GM12878 (cell line): ENCODE measurements around the gene BRINP3. TPM values are rescaled to one million over a fixed set of nuclear protein-coding genes. Genes with fewer than 3 reads are reported as not detected.

Experiments
- ATAC-seq: fragments of 200-7000 bp; cut with Tn5 transposase; 3 replicates; pipeline ENCODE4 v1.9.1; 2020; ENCODE audit warnings: mild to moderate bottlenecking, moderate library complexity
- BruUV-seq: library from RNA; stranded (reverse); fragments of 400-500 nt; replicated peaks from 2 replicates; lab custom pipeline; 2021; lab: Mats Ljungman, UMichigan
- CTCF ChIA-PET: fragments of 300-600 bp; sonication (Branson Sonifier 250); formaldehyde crosslinking; extraction: SDS; loops from one replicate; lab custom pipeline; 2021; ENCODE audit warnings: inconsistent platforms; lab: Yijun Ruan, JAX
- POLR2A ChIA-PET: fragments of 350-600 bp; formaldehyde crosslinking; extraction: SDS; loops from one replicate; lab custom pipeline; 2021; ENCODE audit warnings: inconsistent platforms; lab: Charles Lee
- RAD21 ChIA-PET: fragments of 300-600 bp; sonication (Branson Sonifier 250); formaldehyde crosslinking; loops from one replicate; lab custom pipeline; 2023; ENCODE audit warnings: antibody characterized with exemption; ENCODE audit not compliant: unreplicated experiment; lab: Charles Lee
- SMC1A ChIA-PET: fragments of 300-600 bp; sonication (Branson Sonifier 250); formaldehyde crosslinking; loops from one replicate; lab custom pipeline; 2023; ENCODE audit not compliant: unreplicated experiment, uncharacterized antibody; lab: Charles Lee
- DNase-seq: peaks from one replicate; pipeline ENCODE4 v3.0.0-alpha.2; 2011; ENCODE audit warnings: low read depth, low spot score
- FAIRE-seq: peaks from 3 replicates; lab custom pipeline; 2011; peaks lifted over from hg19 to GRCh38; lab: Jason Lieb, UNC
- H2AFZ ChIP-seq: 2 replicates; pipeline ENCODE4 v1.6.0; 2011; ENCODE audit warnings: low read depth, low read length, control low read depth; ENCODE audit not compliant: control insufficient read depth
- H3K27ac ChIP-seq: 2 replicates; pipeline ENCODE4 v1.5.1; 2011; ENCODE audit warnings: control low read depth; ENCODE audit not compliant: control insufficient read depth, insufficient read depth
- H3K27me3 ChIP-seq, 2 experiments: replicated peaks in 1 of 2; 2 replicates each; pipeline versions ENCODE4 v1.6.0 to v1.6.1; 2011; ENCODE audit warnings: low read length in 1 of 2; ENCODE audit not compliant: control insufficient read depth in 2 of 2, insufficient read depth in 2 of 2
- H3K36me3 ChIP-seq, 2 experiments: 2 replicates each; pipeline ENCODE4 v1.5.1; 2011; ENCODE audit warnings: low read length in 1 of 2; ENCODE audit not compliant: control insufficient read depth in 2 of 2, insufficient read depth in 2 of 2
- H3K4me1 ChIP-seq: 2 replicates; pipeline ENCODE4 v1.6.1; 2011; ENCODE audit warnings: mild to moderate bottlenecking, low read length, moderate library complexity, mixed read lengths; ENCODE audit not compliant: control insufficient read depth, insufficient read depth
- H3K4me2 ChIP-seq: 2 replicates; pipeline ENCODE4 v1.6.0; 2011; ENCODE audit warnings: control low read depth; ENCODE audit not compliant: control insufficient read depth, insufficient read depth
- H3K4me3 ChIP-seq: fragments of 200-600 bp; sonication (generic); 2 replicates; pipeline ENCODE4 v1.5.1; 2016
- H3K79me2 ChIP-seq: 2 replicates; pipeline ENCODE4 v1.6.0; 2011; ENCODE audit warnings: low read length; ENCODE audit not compliant: control insufficient read depth, insufficient read depth
- H3K9ac ChIP-seq: 2 replicates; pipeline ENCODE4 v1.8.0; 2011; ENCODE audit warnings: low read length, control low read depth, mixed read lengths; ENCODE audit not compliant: control insufficient read depth, insufficient read depth
- H3K9me3 ChIP-seq: replicated peaks from 3 replicates; pipeline ENCODE4 v1.5.1; 2011; ENCODE audit warnings: mild to moderate bottlenecking, low read length; ENCODE audit not compliant: control insufficient read depth, insufficient read depth
- H4K20me1 ChIP-seq: 2 replicates; pipeline ENCODE4 v1.6.0; 2011; ENCODE audit not compliant: control insufficient read depth, insufficient read depth
- IKZF2 ChIP-seq, 2 experiments: fragments of 450-650 bp; IDR thresholded peaks; 2 replicates each; pipeline ENCODE4 v1.6.1; 2017; ENCODE audit warnings: mild to moderate bottlenecking in 2 of 2, moderate library complexity in 2 of 2
- SUPT20H ChIP-seq: IDR thresholded peaks from 2 replicates; pipeline ENCODE4 v1.6.1; 2011; ENCODE audit warnings: low read depth, mild to moderate bottlenecking, low read length, moderate library complexity, borderline replicate concordance; ENCODE audit not compliant: control insufficient read depth
- TCF3 ChIP-seq: IDR thresholded peaks from 2 replicates; pipeline ENCODE4 v1.6.1; 2012; ENCODE audit warnings: low read depth, mild to moderate bottlenecking, low read length, borderline replicate concordance; ENCODE audit not compliant: insufficient read depth
- ZZZ3 ChIP-seq: IDR thresholded peaks from 2 replicates; pipeline ENCODE4 v1.6.1; 2011; ENCODE audit warnings: low read depth; ENCODE audit not compliant: control insufficient read depth, insufficient read length
- WGBS: methylation state at CpG from one replicate; pipeline ENCODE4 v1.1.6; 2016; ENCODE audit warnings: low lambda C conversion rate; ENCODE audit not compliant: insufficient replicate concordance, insufficient coverage; ENCODE audit errors: missing lambda C conversion rate; 5-methylcytosine and 5-hydroxymethylcytosine counted together
- in situ Hi-C: fragments of 300-500 bp; cut with MboI; formaldehyde crosslinking; loops from 9 replicates; pipeline ENCODE4 v1.14.3; 2018; ENCODE audit warnings: mixed read lengths
- intact Hi-C: fragments of 100-400 bp; cut with micrococcal nuclease; formaldehyde crosslinking; loops from one replicate; pipeline ENCODE4 v1.14.2; 2022; ENCODE audit not compliant: unreplicated experiment
- polyA plus RNA-seq, 11 experiments: library from polyadenylated mRNA; depleted of rRNA in 4 of 11; unstranded in 6 of 11; stranded (reverse) in 5 of 11; fragments of >200 nt; fragmentation: Nextera tagmentation in 4 of 11; fragmentation: Illumina TruSeq in 1 of 11; extraction: Ambion mirVana in 4 of 11; extraction: Trizol in 1 of 11; gene quantifications; 1 replicate in 1 of 11; 2 replicates in 10 of 11; pipeline versions ENCODE4 v1.2.1 to v1.2.3, GENCODE V29; 2011 to 2016; ENCODE audit warnings: inconsistent platforms in 2 of 11, missing spikeins in 2 of 11, low read depth in 1 of 11
- total RNA-seq, 4 experiments: library from RNA; depleted of rRNA in 3 of 4; stranded (reverse); fragments of >200 nt in 3 of 4; fragmentation: Illumina TruSeq in 1 of 4; extraction: Trizol in 1 of 4; gene quantifications; 2 replicates each; pipeline versions ENCODE4 v1.2.1 to v1.2.3, GENCODE V29; 2013 to 2021
- TF ChIP-seq, protein P1 (sequence below): fragments of 450-650 bp; IDR thresholded peaks from 2 replicates; pipeline ENCODE4 v1.6.1; 2018; ENCODE audit warnings: borderline replicate concordance, mild to moderate bottlenecking; ENCODE audit not compliant: partially characterized antibody
- TF ChIP-seq, protein P2 (sequence below): IDR thresholded peaks from 2 replicates; pipeline ENCODE4 v1.6.1; 2012; ENCODE audit warnings: low read depth, low read length, improper control_type of control experiment
- TF ChIP-seq, protein P3 (sequence below): fragments of 450-650 bp; IDR thresholded peaks from 2 replicates; pipeline ENCODE4 v1.6.1; 2016; ENCODE audit warnings: mild to moderate bottlenecking
- TF ChIP-seq, protein P4 (sequence below), 3 experiments: IDR thresholded peaks in 2 of 3; conservative IDR thresholded peaks in 1 of 3; 2 replicates each; pipeline ENCODE4 v1.5.1; 2011; ENCODE audit warnings: low read depth in 3 of 3, low read length in 3 of 3, mild to moderate bottlenecking in 3 of 3, control low read depth in 2 of 3, moderate library complexity in 2 of 3, inconsistent platforms in 1 of 3, mixed read lengths in 1 of 3; ENCODE audit not compliant: control insufficient read depth in 2 of 3, insufficient read depth in 1 of 3; ENCODE audit errors: extremely low read depth in 1 of 3

The BRINP3 gene
- total and polyA plus RNA-seq, 10 of the 15 experiments (the other 5 are each of a cell fraction or from before 2014, with no cell fraction given), result under 0.01 TPM; not detected in 9

DNA sequence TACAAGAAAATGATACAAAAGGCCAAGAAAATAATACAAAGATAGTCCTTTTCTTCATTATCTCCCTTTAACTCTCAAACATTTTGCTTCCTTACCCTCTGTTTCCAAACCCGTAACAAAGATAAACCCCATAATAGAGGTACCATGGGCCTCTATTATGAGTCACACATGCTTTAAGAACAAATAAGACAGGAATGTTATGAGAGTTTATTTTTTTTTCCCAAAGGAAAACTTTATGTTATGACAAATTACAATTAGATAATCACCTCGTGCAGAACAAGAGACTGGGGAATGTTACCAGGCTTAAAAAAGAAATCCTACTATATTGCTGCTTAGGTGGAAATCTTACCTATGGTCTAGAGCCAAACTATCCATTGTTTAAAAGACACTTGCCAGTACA lies 272.0 kb downstream of the BRINP3 start:
- Histone ChIP-seq H3K27me3 (no peaks in the 10 kb centered on the region), H3K4me1 (no peaks in the 10 kb centered on the region), H4K20me1 (no peaks in the 10 kb centered on the region), H3K4me2 (no peak overlapping the region), H3K36me3 (no peaks in the 10 kb centered on the region), H3K79me2 (no peaks in the 10 kb centered on the region), H3K9ac (no peak overlapping the region), H3K4me3 (no peak overlapping the region), H3K27ac (no peak overlapping the region), H3K9me3 (no peaks in the 10 kb centered on the region), H2AFZ (no peak overlapping the region)
- no peak for ATAC-seq
- WGBS, result 50% methylated on average over 2 of the region's 2 CpGs
- ChIA-PET RAD21 (no interaction called here), CTCF (no interaction called here), SMC1A (no interaction called here), POLR2A (no interaction called here)
- TF ChIP-seq SUPT20H (no peak), ZZZ3 (no peak), TCF3 (no peak), IKZF2 (IDR thresholded peaks at IDR 0.05) (no peak)
- TF ChIP-seq, protein P1, sequence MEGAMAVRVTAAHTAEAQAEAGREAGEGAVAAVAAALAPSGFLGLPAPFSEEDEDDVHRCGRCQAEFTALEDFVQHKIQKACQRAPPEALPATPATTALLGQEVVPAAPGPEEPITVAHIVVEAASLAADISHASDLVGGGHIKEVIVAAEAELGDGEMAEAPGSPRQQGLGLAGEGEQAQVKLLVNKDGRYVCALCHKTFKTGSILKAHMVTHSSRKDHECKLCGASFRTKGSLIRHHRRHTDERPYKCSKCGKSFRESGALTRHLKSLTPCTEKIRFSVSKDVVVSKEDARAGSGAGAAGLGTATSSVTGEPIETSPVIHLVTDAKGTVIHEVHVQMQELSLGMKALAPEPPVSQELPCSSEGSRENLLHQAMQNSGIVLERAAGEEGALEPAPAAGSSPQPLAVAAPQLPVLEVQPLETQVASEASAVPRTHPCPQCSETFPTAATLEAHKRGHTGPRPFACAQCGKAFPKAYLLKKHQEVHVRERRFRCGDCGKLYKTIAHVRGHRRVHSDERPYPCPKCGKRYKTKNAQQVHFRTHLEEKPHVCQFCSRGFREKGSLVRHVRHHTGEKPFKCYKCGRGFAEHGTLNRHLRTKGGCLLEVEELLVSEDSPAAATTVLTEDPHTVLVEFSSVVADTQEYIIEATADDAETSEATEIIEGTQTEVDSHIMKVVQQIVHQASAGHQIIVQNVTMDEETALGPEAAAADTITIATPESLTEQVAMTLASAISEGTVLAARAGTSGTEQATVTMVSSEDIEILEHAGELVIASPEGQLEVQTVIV, result no peak
- TF ChIP-seq, protein P2, sequence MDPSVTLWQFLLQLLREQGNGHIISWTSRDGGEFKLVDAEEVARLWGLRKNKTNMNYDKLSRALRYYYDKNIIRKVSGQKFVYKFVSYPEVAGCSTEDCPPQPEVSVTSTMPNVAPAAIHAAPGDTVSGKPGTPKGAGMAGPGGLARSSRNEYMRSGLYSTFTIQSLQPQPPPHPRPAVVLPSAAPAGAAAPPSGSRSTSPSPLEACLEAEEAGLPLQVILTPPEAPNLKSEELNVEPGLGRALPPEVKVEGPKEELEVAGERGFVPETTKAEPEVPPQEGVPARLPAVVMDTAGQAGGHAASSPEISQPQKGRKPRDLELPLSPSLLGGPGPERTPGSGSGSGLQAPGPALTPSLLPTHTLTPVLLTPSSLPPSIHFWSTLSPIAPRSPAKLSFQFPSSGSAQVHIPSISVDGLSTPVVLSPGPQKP, result no peak
- TF ChIP-seq, protein P3, sequence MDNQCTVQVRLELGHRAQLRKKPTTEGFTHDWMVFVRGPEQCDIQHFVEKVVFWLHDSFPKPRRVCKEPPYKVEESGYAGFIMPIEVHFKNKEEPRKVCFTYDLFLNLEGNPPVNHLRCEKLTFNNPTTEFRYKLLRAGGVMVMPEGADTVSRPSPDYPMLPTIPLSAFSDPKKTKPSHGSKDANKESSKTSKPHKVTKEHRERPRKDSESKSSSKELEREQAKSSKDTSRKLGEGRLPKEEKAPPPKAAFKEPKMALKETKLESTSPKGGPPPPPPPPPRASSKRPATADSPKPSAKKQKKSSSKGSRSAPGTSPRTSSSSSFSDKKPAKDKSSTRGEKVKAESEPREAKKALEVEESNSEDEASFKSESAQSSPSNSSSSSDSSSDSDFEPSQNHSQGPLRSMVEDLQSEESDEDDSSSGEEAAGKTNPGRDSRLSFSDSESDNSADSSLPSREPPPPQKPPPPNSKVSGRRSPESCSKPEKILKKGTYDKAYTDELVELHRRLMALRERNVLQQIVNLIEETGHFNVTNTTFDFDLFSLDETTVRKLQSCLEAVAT, result no peak
- TF ChIP-seq, protein P4, sequence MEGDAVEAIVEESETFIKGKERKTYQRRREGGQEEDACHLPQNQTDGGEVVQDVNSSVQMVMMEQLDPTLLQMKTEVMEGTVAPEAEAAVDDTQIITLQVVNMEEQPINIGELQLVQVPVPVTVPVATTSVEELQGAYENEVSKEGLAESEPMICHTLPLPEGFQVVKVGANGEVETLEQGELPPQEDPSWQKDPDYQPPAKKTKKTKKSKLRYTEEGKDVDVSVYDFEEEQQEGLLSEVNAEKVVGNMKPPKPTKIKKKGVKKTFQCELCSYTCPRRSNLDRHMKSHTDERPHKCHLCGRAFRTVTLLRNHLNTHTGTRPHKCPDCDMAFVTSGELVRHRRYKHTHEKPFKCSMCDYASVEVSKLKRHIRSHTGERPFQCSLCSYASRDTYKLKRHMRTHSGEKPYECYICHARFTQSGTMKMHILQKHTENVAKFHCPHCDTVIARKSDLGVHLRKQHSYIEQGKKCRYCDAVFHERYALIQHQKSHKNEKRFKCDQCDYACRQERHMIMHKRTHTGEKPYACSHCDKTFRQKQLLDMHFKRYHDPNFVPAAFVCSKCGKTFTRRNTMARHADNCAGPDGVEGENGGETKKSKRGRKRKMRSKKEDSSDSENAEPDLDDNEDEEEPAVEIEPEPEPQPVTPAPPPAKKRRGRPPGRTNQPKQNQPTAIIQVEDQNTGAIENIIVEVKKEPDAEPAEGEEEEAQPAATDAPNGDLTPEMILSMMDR (IDR thresholded peaks at IDR 0.05 in 2 of 3, conservative IDR thresholded peaks at IDR 0.05 in 1 of 3; ENCODE audit: control insufficient read depth in 2 of 3, extremely low read depth in 1 of 3, insufficient read depth in 1 of 3, low read depth in 3 of 3, low read length in 3 of 3), result no peak
- in situ Hi-C loops, result no loop called here
- BruUV-seq, result no TSS peak
- DNase-seq, result no peak
- intact Hi-C loops, result no loop called here
- no peak for FAIRE-seq
